H1 (cell line): ENCODE results near the gene C1QA.

Source experiments
- CHD1 ChIP-seq: IDR thresholded peaks from 2 replicates; pipeline ENCODE4 v1.6.1; 2012; ENCODE audit warnings: low read depth, low read length, improper control_type of control experiment
- HDAC6 ChIP-seq: IDR thresholded peaks from one replicate; pipeline ENCODE4 v1.7.1; 2012; ENCODE audit warnings: low read depth, mild to moderate bottlenecking, inconsistent platforms, low read length, moderate library complexity
- NANOG ChIP-seq: IDR thresholded peaks from 2 replicates; pipeline ENCODE4 v1.6.1; 2011; ENCODE audit warnings: low read length, low read depth, mild to moderate bottlenecking, inconsistent platforms; ENCODE audit not compliant: insufficient read depth, poor library complexity, severe bottlenecking
- POLR2AphosphoS5 ChIP-seq: IDR thresholded peaks from 2 replicates; pipeline ENCODE4 v1.6.1; 2011; ENCODE audit warnings: low read depth, low read length
- SIRT6 ChIP-seq: IDR thresholded peaks from one replicate; pipeline ENCODE4 v1.7.1; 2012; ENCODE audit warnings: low read length, inconsistent platforms
- SUZ12 ChIP-seq: fragments of 200-600 bp; sonication (generic); IDR thresholded peaks from 2 replicates; pipeline ENCODE4 v1.6.1; 2012; ENCODE audit warnings: mild to moderate bottlenecking, inconsistent platforms, low read length, moderate library complexity, mixed read lengths
- TAF7 ChIP-seq: optimal IDR thresholded peaks from 2 replicates; pipeline ENCODE3; 2011; ENCODE audit warnings: low read depth, mild to moderate bottlenecking, inconsistent platforms, low read length, moderate library complexity, borderline replicate concordance
- TF ChIP-seq, protein P1 (sequence below), 3 experiments: IDR thresholded peaks; 1 replicate in 2 of 3; 2 replicates in 1 of 3; pipeline versions ENCODE4 v1.5.1 to v1.6.1; 2011; ENCODE audit warnings: low read length in 3 of 3, mild to moderate bottlenecking in 3 of 3, inconsistent platforms in 2 of 3, low read depth in 1 of 3, moderate library complexity in 1 of 3; ENCODE audit not compliant: insufficient read depth in 1 of 3; ENCODE audit errors: control extremely low read depth in 1 of 3
- TF ChIP-seq, protein P2 (sequence below): IDR thresholded peaks from 2 replicates; pipeline ENCODE4 v1.6.1; 2012; ENCODE audit warnings: inconsistent platforms
- TF ChIP-seq, protein P3 (sequence below): IDR thresholded peaks from 2 replicates; pipeline ENCODE4 v1.6.1; 2011; ENCODE audit warnings: low read length, improper control_type of control experiment

DNA sequence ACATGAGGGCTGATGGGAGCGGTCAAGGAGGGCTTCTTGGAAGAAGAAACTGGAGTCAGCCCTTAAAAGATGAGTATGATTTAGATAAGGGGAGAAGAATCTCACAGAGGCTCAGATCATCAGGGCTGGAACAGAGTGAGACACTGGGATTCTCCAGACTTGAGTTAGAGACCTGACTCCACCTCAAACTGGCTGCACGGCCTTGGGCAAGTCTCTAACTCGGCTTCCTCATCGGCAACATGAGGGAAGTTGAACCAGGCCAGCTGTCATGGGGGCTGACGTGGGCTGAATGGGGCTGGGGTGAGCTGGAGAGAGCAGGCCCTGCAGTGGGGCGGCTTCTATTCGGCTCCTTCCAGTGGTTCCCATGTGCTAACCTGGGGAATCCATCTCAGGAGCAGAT is 9.5 kb downstream of the C1QA start:
- no peak for TF ChIP-seq CHD1
- no peak for TF ChIP-seq NANOG
- TF ChIP-seq, protein P1, sequence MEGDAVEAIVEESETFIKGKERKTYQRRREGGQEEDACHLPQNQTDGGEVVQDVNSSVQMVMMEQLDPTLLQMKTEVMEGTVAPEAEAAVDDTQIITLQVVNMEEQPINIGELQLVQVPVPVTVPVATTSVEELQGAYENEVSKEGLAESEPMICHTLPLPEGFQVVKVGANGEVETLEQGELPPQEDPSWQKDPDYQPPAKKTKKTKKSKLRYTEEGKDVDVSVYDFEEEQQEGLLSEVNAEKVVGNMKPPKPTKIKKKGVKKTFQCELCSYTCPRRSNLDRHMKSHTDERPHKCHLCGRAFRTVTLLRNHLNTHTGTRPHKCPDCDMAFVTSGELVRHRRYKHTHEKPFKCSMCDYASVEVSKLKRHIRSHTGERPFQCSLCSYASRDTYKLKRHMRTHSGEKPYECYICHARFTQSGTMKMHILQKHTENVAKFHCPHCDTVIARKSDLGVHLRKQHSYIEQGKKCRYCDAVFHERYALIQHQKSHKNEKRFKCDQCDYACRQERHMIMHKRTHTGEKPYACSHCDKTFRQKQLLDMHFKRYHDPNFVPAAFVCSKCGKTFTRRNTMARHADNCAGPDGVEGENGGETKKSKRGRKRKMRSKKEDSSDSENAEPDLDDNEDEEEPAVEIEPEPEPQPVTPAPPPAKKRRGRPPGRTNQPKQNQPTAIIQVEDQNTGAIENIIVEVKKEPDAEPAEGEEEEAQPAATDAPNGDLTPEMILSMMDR (IDR thresholded peaks at IDR 0.05; ENCODE audit: control extremely low read depth in 1 of 3, insufficient read depth in 1 of 3, low read depth in 1 of 3, low read length in 3 of 3): no peak
- TF ChIP-seq HDAC6: no peak
- TF ChIP-seq SUZ12: no peak
- TF ChIP-seq POLR2AphosphoS5: peak; percentile 30; the same call in 1 of the 2 replicates
- TF ChIP-seq, protein P2, sequence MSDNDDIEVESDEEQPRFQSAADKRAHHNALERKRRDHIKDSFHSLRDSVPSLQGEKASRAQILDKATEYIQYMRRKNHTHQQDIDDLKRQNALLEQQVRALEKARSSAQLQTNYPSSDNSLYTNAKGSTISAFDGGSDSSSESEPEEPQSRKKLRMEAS: no peak
- TF ChIP-seq, protein P3, sequence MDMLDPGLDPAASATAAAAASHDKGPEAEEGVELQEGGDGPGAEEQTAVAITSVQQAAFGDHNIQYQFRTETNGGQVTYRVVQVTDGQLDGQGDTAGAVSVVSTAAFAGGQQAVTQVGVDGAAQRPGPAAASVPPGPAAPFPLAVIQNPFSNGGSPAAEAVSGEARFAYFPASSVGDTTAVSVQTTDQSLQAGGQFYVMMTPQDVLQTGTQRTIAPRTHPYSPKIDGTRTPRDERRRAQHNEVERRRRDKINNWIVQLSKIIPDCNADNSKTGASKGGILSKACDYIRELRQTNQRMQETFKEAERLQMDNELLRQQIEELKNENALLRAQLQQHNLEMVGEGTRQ: no peak
- TF ChIP-seq SIRT6: no peak
- no peak for TF ChIP-seq TAF7
